ENCODE measurements around the gene HPSE2. TPM values are rescaled to one million over a fixed set of nuclear protein-coding genes. Genes with fewer than 3 reads are reported as not detected.

HPSE2 gene
- total RNA-seq, 1 experiment from 2014 or later = not detected

DNA sequence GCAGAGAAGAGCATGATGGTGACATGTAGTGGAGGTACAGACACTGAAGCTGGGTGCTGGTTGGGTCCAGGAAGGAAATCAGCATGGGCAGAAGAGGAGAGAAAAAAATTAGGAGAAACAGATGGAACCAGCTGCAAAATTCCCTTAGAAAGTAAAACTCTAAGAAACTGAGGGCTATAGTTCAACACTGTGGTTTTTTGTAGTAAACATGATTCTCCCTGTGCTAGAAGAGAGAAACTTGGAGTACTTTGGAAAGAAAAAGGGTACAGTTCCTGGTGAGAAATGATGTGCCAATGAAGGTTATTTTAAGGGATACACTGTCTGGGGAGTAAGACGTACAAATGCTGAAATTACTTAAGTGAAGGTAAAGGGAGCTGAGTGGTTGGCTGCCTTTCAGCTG, 607.4 kb downstream of the HPSE2 start:
- Mint-ChIP-seq H3K9me3 (ENCODE audit: unreplicated experiment) (no peaks in the 10 kb centered on the region), H3K27ac (ENCODE audit: unreplicated experiment) (no peak overlapping the region), H3K4me1 (ENCODE audit: low read depth, unreplicated experiment) (no peaks in the 10 kb centered on the region), H3K27me3 (ENCODE audit: insufficient read depth, unreplicated experiment) (peaks cover under 1% of the 10 kb centered on the region), H3K4me3 (ENCODE audit: unreplicated experiment) (no peak overlapping the region), H3K36me3 (ENCODE audit: insufficient read depth, unreplicated experiment) (no peaks in the 10 kb centered on the region)
- no peak for TF ChIP-seq CTCF (IDR thresholded peaks at IDR 0.05; ENCODE audit: insufficient read depth in 1 of 2, low read depth in 1 of 2, low read length in 1 of 2, severe bottlenecking in 1 of 2, unreplicated experiment in 1 of 2)
- BruUV-seq (replicated peaks) = no TSS peak
- POLR2A ChIA-PET = no interaction called here
- no peak overlapping the region for H3K4me3 ChIP-seq (ENCODE audit: low read depth, low read length)
- no peaks in the 10 kb centered on the region for H3K36me3 ChIP-seq (ENCODE audit: control insufficient read depth, insufficient read depth, low read length)
- H3K4me1 ChIP-seq = no peaks in the 10 kb centered on the region
- CTCF ChIA-PET = no interaction called here
- intact Hi-C loops (cut with micrococcal nuclease; ENCODE audit: unreplicated experiment) = no loop called here
- no peaks in the 10 kb centered on the region for H3K9me3 ChIP-seq
- H3K27me3 ChIP-seq (replicated peaks; ENCODE audit: control insufficient read depth, insufficient read depth, low read length) = no peaks in the 10 kb centered on the region
- no peak for DNase-seq

GRCh38 chr10:98627711-98628110, 607.9 kb downstream of the HPSE2 start:
- Mint-ChIP-seq H3K9me3 (ENCODE audit: unreplicated experiment) (no peaks in the 10 kb centered on the region), H3K36me3 (ENCODE audit: insufficient read depth, unreplicated experiment) (no peaks in the 10 kb centered on the region), H3K4me3 (ENCODE audit: unreplicated experiment) (no peak overlapping the region), H3K4me1 (ENCODE audit: low read depth, unreplicated experiment) (no peaks in the 10 kb centered on the region), H3K27me3 (ENCODE audit: insufficient read depth, unreplicated experiment) (peaks cover 4% of the 10 kb centered on the region), H3K27ac (ENCODE audit: unreplicated experiment) (no peak overlapping the region)
- Histone ChIP-seq H3K9me3 (no peaks in the 10 kb centered on the region), H3K27me3 (replicated peaks; ENCODE audit: control insufficient read depth, insufficient read depth, low read length) (no peaks in the 10 kb centered on the region), H3K36me3 (ENCODE audit: control insufficient read depth, insufficient read depth, low read length) (no peaks in the 10 kb centered on the region), H3K4me1 (no peaks in the 10 kb centered on the region), H3K4me3 (ENCODE audit: low read depth, low read length) (no peak overlapping the region)
- intact Hi-C loops (cut with micrococcal nuclease; ENCODE audit: unreplicated experiment) = no loop called here
- no peak for DNase-seq
- ChIA-PET CTCF (no interaction called here), POLR2A (no interaction called here)
- TF ChIP-seq CTCF (IDR thresholded peaks at IDR 0.05; ENCODE audit: insufficient read depth in 1 of 2, low read depth in 1 of 2, low read length in 1 of 2, severe bottlenecking in 1 of 2, unreplicated experiment in 1 of 2) = no peak
- no TSS peak for BruUV-seq (replicated peaks)

DNA sequence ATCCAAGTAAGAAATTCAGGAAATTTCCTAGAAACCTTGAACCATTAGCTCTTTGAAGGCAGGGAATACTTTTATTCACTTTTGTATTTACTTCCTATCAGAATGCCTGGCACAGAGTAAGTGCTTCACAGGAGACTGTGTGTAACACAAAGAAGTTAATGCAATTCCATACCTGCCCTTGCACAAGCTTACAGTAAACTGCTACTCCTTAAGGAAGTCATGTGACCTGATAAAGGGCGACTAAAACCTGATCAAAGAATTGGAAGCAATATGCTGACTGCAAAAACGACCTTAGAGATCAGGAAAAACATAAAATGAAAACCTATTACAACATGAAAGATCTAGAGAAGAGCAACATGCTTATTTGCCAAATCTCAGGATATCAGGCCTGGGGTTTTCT, 610.7 kb downstream of the HPSE2 start:
- CTCF ChIA-PET = no interaction called here
- POLR2A ChIA-PET = no interaction called here
- no peak for TF ChIP-seq CTCF (IDR thresholded peaks at IDR 0.05; ENCODE audit: insufficient read depth in 1 of 2, low read depth in 1 of 2, low read length in 1 of 2, severe bottlenecking in 1 of 2, unreplicated experiment in 1 of 2)
- H3K4me3 Mint-ChIP-seq (ENCODE audit: unreplicated experiment) = no peak overlapping the region
- Histone ChIP-seq H3K4me1 (no peaks in the 10 kb centered on the region), H3K9me3 (no peaks in the 10 kb centered on the region), H3K4me3 (ENCODE audit: low read depth, low read length) (no peak overlapping the region), H3K27me3 (replicated peaks; ENCODE audit: control insufficient read depth, insufficient read depth, low read length) (no peaks in the 10 kb centered on the region), H3K36me3 (ENCODE audit: control insufficient read depth, insufficient read depth, low read length) (no peaks in the 10 kb centered on the region)
- intact Hi-C loops (cut with micrococcal nuclease; ENCODE audit: unreplicated experiment) = no loop called here
- no peaks in the 10 kb centered on the region for H3K4me1 Mint-ChIP-seq (ENCODE audit: low read depth, unreplicated experiment)
- no peaks in the 10 kb centered on the region for H3K36me3 Mint-ChIP-seq (ENCODE audit: insufficient read depth, unreplicated experiment)
- no peak overlapping the region for H3K27ac Mint-ChIP-seq (ENCODE audit: unreplicated experiment)
- no TSS peak for BruUV-seq (replicated peaks)
- peaks cover 8% of the 10 kb centered on the region for H3K27me3 Mint-ChIP-seq (ENCODE audit: insufficient read depth, unreplicated experiment)
- DNase-seq = no peak
- H3K9me3 Mint-ChIP-seq (ENCODE audit: unreplicated experiment) = no peaks in the 10 kb centered on the region

Data from Caco-2 (cell line).